Measurements from ENCODE around the gene CFAP92. TPM values are rescaled to one million over a fixed set of nuclear protein-coding genes. Genes with fewer than 3 reads are reported as not detected.

The CFAP92 gene
- total RNA-seq, 1 donor from 2014 or later: 0.52 TPM

DNA sequence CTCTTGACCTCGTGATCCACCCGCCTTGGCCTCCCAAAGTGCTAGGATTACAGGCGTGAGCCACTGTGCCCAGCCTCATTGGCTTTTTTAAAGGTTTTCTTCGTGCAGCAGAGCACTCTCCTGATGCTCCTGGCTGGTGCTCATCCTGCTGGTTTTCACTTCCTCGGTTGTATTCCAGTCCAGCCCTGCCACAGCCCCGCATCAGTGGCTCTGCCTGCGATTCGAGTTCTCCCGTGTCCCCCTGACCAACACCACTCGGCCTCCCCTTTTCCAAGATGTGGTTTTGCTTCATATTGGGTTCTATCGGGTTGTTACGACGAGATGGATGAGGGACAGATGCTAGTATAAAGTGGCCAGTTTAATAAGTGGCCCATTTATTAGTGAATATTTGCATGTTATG is 35.0 kb upstream of the CFAP92 start:
- H3K27ac ChIP-seq (ENCODE audit: low read depth, low read length): no peak overlapping the region
- H3K27me3 Mint-ChIP-seq (ENCODE audit: low read depth, unreplicated experiment): peaks cover 46% of the 10 kb centered on the region
- H3K4me1 Mint-ChIP-seq (ENCODE audit: low read depth, unreplicated experiment): peaks cover 2% of the 10 kb centered on the region
- H2AFZ ChIP-seq (ENCODE audit: low read depth, low read length): no peak overlapping the region
- no peak overlapping the region for H3K4me3 Mint-ChIP-seq (ENCODE audit: unreplicated experiment)
- H3K9me3 Mint-ChIP-seq (ENCODE audit: unreplicated experiment): peaks cover 6% of the 10 kb centered on the region
- peaks cover 13% of the 10 kb centered on the region for H3K27me3 ChIP-seq (ENCODE audit: insufficient read depth, low read length)
- no peak overlapping the region for H3K9ac ChIP-seq (ENCODE audit: low read length)
- H4K20me1 ChIP-seq (ENCODE audit: insufficient read depth, low read length): no peaks in the 10 kb centered on the region
- peaks cover 3% of the 10 kb centered on the region for H3K4me1 ChIP-seq (ENCODE audit: insufficient read depth, low read length)
- H3K36me3 Mint-ChIP-seq (ENCODE audit: low read depth, unreplicated experiment): no peaks in the 10 kb centered on the region
- no peak overlapping the region for H3K4me2 ChIP-seq (ENCODE audit: low read length)
- TF ChIP-seq CTCF (IDR thresholded peaks at IDR 0.05; ENCODE audit: insufficient read depth, low read depth, low read length): no peak
- TF ChIP-seq EZH2 (IDR thresholded peaks at IDR 0.05; ENCODE audit: insufficient read depth, low read length): no peak
- DNase-seq (ENCODE audit: low read depth): no peak
- no peak overlapping the region for H3K4me3 ChIP-seq (ENCODE audit: insufficient read depth, low read depth, low read length)
- no peaks in the 10 kb centered on the region for H3K79me2 ChIP-seq (ENCODE audit: insufficient read depth, low read length)
- no peaks in the 10 kb centered on the region for H3K9me3 ChIP-seq (ENCODE audit: insufficient read depth, low read depth, low read length)
- H3K36me3 ChIP-seq (ENCODE audit: insufficient read depth, low read length): no peaks in the 10 kb centered on the region
- FAIRE-seq: no peak
- no peak overlapping the region for H3K27ac Mint-ChIP-seq (ENCODE audit: unreplicated experiment)

DNA sequence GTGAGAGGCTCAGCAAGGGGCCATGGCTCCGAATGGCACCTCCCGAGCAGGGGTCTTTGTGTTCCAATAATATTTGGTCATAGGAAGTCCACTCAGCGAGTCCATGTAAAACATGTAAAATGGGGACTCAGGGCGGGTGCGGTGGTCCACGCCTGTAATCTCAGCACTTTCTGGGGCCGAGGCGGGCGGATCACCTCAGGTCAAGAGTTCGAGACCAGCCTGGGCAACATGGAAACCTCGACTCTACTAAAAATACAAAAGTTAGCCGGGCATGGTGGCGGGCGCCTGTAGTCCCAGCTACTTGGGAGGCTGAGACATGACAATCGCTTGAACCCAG is 33.6 kb upstream of the CFAP92 start:
- no peak overlapping the region for H3K4me3 Mint-ChIP-seq (ENCODE audit: unreplicated experiment)
- H3K36me3 Mint-ChIP-seq (ENCODE audit: low read depth, unreplicated experiment): no peaks in the 10 kb centered on the region
- H3K4me2 ChIP-seq (ENCODE audit: low read length): peak overlapping the region; percentile 81

More for the DNA sequence above, 33.6 kb upstream of the CFAP92 start:
- Histone ChIP-seq H3K4me3 (ENCODE audit: insufficient read depth, low read depth, low read length) (peak overlapping the region; percentile 27), H3K36me3 (ENCODE audit: insufficient read depth, low read length) (no peaks in the 10 kb centered on the region), H3K9me3 (ENCODE audit: insufficient read depth, low read depth, low read length) (no peaks in the 10 kb centered on the region), H3K27ac (ENCODE audit: low read depth, low read length) (no peak overlapping the region), H3K79me2 (ENCODE audit: insufficient read depth, low read length) (no peaks in the 10 kb centered on the region), H3K9ac (ENCODE audit: low read length) (no peak overlapping the region), H3K4me1 (ENCODE audit: insufficient read depth, low read length) (peaks cover 3% of the 10 kb centered on the region), H2AFZ (ENCODE audit: low read depth, low read length) (peak overlapping the region; percentile 82), H4K20me1 (ENCODE audit: insufficient read depth, low read length) (no peaks in the 10 kb centered on the region), H3K27me3 (ENCODE audit: insufficient read depth, low read length) (peaks cover 13% of the 10 kb centered on the region)
- TF ChIP-seq EZH2 (IDR thresholded peaks at IDR 0.05; ENCODE audit: insufficient read depth, low read length) (no peak), CTCF (IDR thresholded peaks at IDR 0.05; ENCODE audit: insufficient read depth, low read depth, low read length) (no peak)
- H3K9me3 Mint-ChIP-seq (ENCODE audit: unreplicated experiment): peaks cover 7% of the 10 kb centered on the region
- peaks cover 2% of the 10 kb centered on the region for H3K4me1 Mint-ChIP-seq (ENCODE audit: low read depth, unreplicated experiment)
- H3K27ac Mint-ChIP-seq (ENCODE audit: unreplicated experiment): no peak overlapping the region
- DNase-seq (ENCODE audit: low read depth) (no peak), FAIRE-seq (no peak)
- H3K27me3 Mint-ChIP-seq (ENCODE audit: low read depth, unreplicated experiment): peaks cover 40% of the 10 kb centered on the region
